Erythroblast (primary cell): ENCODE data around the gene CD58.

Experiments used
- GATA1 ChIP-seq: IDR thresholded peaks from 2 replicates; pipeline ENCODE4 v1.6.1; 2011; ENCODE audit warnings: low read depth, mild to moderate bottlenecking, control low read depth, low read length, moderate library complexity
- POLR2A ChIP-seq: IDR thresholded peaks from 2 replicates; pipeline ENCODE4 v1.6.1; 2011; ENCODE audit warnings: mild to moderate bottlenecking, low read length

DNA sequence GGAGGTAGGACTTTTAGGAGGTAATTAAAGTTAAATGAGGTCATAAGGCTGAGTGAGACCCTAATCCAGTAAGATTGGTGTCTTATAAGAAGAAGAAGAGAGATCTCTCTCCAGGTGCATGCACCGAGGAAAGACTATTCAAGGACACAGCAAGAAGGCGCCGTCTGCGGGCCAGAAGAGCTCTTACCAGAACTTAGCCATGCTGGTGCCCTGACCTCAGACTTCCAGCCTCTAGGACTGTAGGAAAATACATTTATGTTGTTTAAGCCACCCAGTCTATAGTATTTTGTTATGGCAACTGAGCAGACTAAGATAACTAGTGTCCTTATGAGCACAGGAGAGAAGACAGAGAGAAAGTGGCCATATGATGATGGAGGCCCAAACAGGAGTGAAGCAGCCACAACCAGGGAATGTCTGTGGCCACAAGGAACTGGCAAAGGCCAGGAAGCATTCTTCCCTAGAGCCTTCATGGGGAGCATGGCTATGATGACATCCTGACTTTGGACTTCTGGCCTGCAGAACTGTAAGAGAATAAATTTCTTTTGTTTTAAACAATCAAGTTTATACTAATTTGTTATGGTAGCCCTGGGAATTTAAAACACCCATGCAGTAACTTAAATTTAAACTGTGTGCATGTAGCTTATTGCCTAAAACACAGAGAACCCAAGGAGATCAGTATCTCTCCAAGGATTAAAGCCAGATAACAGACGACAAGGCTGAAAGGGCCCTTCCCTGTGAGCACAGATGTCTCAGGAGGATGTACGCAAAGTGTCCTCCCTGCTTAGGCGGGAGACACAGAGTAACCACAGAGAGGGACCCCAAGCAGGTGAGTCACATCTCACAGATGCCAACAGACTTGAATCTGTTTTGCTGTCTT is 9.9 kb upstream of the CD58 start:
- TF ChIP-seq POLR2A = no peak
- TF ChIP-seq GATA1 = no peak
